Activated T-cell treated with anti-CD3 and anti-CD28 coated beads, Interleukin-2, amount 50 U/mL, for 24 hours (primary cell): Measurements from ENCODE around the gene USP17L13.
"Not testable (repeated sequence)": the region's sequence is repeated elsewhere in the genome, so short reads cannot be mapped to it uniquely, and the experiment has no call there.

ENCODE experiments used
- DNase-seq: peaks from one replicate; pipeline ENCODE4 v3.0.0-alpha.2; 2020
- H3K27ac Mint-ChIP-seq: 2 replicates; pipeline ENCODE4 v1.8.0; 2020; ENCODE audit warnings: mild to moderate bottlenecking, mixed read lengths
- H3K27me3 Mint-ChIP-seq: 2 replicates; pipeline ENCODE4 v1.8.0; 2020; ENCODE audit warnings: mixed read lengths
- H3K36me3 Mint-ChIP-seq: 2 replicates; pipeline ENCODE4 v1.8.0; 2020; ENCODE audit warnings: low read depth, mixed read lengths
- H3K4me1 Mint-ChIP-seq: 2 replicates; pipeline ENCODE4 v1.8.0; 2020; ENCODE audit warnings: low read depth, mixed read lengths
- H3K4me3 Mint-ChIP-seq: 2 replicates; pipeline ENCODE4 v1.8.0; 2020; ENCODE audit warnings: mild to moderate bottlenecking, moderate library complexity, mixed read lengths
- H3K9me3 Mint-ChIP-seq: 2 replicates; pipeline ENCODE4 v1.8.0; 2020; ENCODE audit warnings: mixed read lengths

The USP17L13 gene

GRCh38 chr4:9224596-9224995 lies at the start of gene USP17L13:
Gene USP17L13, plus strand, starts transcription at chr4:9224896. Its CDS starts 0 bp downstream, at chr4:9224896.
- H3K4me1 Mint-ChIP-seq, H3K9me3 Mint-ChIP-seq, H3K4me3 Mint-ChIP-seq, H3K27me3 Mint-ChIP-seq, H3K36me3 Mint-ChIP-seq, H3K27ac Mint-ChIP-seq, DNase-seq: not testable (repeated sequence)

GRCh38 chr4:9210357-9210756 lies 14.3 kb upstream of the USP17L13 start, which contains the start of gene USP17L10:
Gene USP17L10, plus strand, starts transcription at chr4:9210657. Its CDS starts 0 bp downstream, at chr4:9210657.
- H3K27ac Mint-ChIP-seq, H3K27me3 Mint-ChIP-seq, H3K4me3 Mint-ChIP-seq, DNase-seq, H3K9me3 Mint-ChIP-seq, H3K36me3 Mint-ChIP-seq, H3K4me1 Mint-ChIP-seq: not testable (repeated sequence)

- not testable (repeated sequence) for H3K9me3 Mint-ChIP-seq, H3K27me3 Mint-ChIP-seq, H3K27ac Mint-ChIP-seq, H3K4me1 Mint-ChIP-seq, DNase-seq, H3K36me3 Mint-ChIP-seq, H3K4me3 Mint-ChIP-seq
These were observed 10.0 kb upstream of the USP17L13 start for GRCh38 chr4:9214701-9215100.

- not testable (repeated sequence) for H3K9me3 Mint-ChIP-seq, DNase-seq, H3K27me3 Mint-ChIP-seq, H3K36me3 Mint-ChIP-seq, H3K4me3 Mint-ChIP-seq, H3K27ac Mint-ChIP-seq, H3K4me1 Mint-ChIP-seq
These were observed 9.6 kb upstream of the USP17L13 start, which contains the start of gene USP17L11 for GRCh38 chr4:9215105-9215504. Gene USP17L11, plus strand, starts transcription at chr4:9215405. Its CDS starts 0 bp downstream, at chr4:9215405.

DNA sequence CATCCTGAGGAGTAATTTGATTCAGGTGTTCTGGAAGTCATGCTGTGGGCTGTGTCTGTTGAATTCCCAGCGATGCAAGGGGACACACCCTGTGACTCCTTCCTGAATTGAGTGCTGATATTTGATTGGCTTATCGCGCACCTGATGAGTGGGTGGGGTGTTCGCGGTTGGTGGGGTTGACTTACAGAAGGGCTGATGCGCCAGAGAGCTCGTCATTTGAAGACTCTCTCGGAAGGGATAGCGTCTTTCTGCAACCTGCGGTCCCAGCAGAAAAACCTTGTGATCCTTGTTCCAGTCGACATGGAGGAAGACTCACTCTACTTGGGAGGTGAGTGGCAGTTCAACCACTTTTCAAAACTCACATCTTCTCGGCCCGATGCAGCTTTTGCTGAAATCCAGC lies 4.8 kb upstream of the USP17L13 start, which contains the start of gene USP17L12:
Gene USP17L12, plus strand, starts transcription at position 301 of the 400 bp plus-strand sequence. Its CDS starts 0 bp downstream, at position 301.
- H3K4me3 Mint-ChIP-seq, H3K27me3 Mint-ChIP-seq, H3K27ac Mint-ChIP-seq, DNase-seq, H3K9me3 Mint-ChIP-seq, H3K36me3 Mint-ChIP-seq, H3K4me1 Mint-ChIP-seq: not testable (repeated sequence)

GRCh38 chr4:9230249-9230648 lies 5.6 kb downstream of the USP17L13 start:
- DNase-seq: peak; percentile 13
- H3K4me1 Mint-ChIP-seq, H3K36me3 Mint-ChIP-seq, H3K4me3 Mint-ChIP-seq, H3K27me3 Mint-ChIP-seq, H3K9me3 Mint-ChIP-seq, H3K27ac Mint-ChIP-seq: not testable (repeated sequence)

- DNase-seq, H3K27ac Mint-ChIP-seq, H3K27me3 Mint-ChIP-seq, H3K9me3 Mint-ChIP-seq, H3K4me1 Mint-ChIP-seq, H3K4me3 Mint-ChIP-seq, H3K36me3 Mint-ChIP-seq: not testable (repeated sequence)
These were observed 9.4 kb downstream of the USP17L13 start, which contains the start of gene USP17L15 for GRCh38 chr4:9234085-9234484. Gene USP17L15, plus strand, starts transcription at chr4:9234385. Its CDS starts 0 bp downstream, at chr4:9234385.

DNA sequence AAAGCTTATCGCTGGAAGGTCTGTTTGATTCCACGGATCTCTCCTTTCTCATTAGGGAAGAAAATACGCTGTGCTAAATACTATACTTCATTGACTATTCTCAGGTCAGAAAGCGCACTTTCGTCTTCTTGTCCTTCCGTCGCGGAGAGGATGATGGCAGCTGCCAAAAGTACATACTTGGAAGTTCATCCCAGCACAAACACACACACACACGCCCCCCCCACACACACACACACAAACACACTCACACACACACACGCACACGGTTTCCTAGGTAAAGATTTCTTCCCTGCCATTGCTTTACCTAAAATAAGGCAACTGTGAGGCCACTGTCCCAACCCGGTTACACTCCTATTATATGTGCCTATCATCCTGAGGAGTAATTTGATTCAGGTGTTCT lies 13.8 kb downstream of the USP17L13 start:
- H3K27ac Mint-ChIP-seq, H3K27me3 Mint-ChIP-seq, DNase-seq, H3K9me3 Mint-ChIP-seq, H3K4me1 Mint-ChIP-seq, H3K36me3 Mint-ChIP-seq, H3K4me3 Mint-ChIP-seq: not testable (repeated sequence)

DNA sequence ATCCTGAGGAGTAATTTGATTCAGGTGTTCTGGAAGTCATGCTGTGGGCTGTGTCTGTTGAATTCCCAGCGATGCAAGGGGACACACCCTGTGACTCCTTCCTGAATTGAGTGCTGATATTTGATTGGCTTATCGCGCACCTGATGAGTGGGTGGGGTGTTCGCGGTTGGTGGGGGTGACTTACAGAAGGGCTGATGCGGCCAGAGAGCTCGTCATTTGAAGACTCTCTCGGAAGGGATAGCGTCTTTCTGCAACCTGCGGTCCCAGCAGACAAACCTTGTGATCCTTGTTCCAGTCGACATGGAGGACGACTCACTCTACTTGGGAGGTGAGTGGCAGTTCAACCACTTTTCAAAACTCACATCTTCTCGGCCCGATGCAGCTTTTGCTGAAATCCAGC lies 18.9 kb downstream of the USP17L13 start, which contains the start of gene USP17L17:
Gene USP17L17, plus strand, starts transcription at position 301 of the 400 bp plus-strand sequence. Its CDS starts 0 bp downstream, at position 301.
- H3K27ac Mint-ChIP-seq, H3K4me3 Mint-ChIP-seq, H3K4me1 Mint-ChIP-seq, H3K36me3 Mint-ChIP-seq, H3K27me3 Mint-ChIP-seq, DNase-seq, H3K9me3 Mint-ChIP-seq: not testable (repeated sequence)

GRCh38 chr4:9247953-9248680 lies 23.4 kb downstream of the USP17L13 start, which contains the start of gene USP17L18:
Gene USP17L18, plus strand, starts transcription at chr4:9248630. Its CDS starts 0 bp downstream, at chr4:9248630.
- H3K36me3 Mint-ChIP-seq, H3K27ac Mint-ChIP-seq, H3K4me3 Mint-ChIP-seq, H3K4me1 Mint-ChIP-seq, H3K9me3 Mint-ChIP-seq, H3K27me3 Mint-ChIP-seq: not testable (repeated sequence)
- DNase-seq: peak; percentile 21

GRCh38 chr4:9253078-9253477 lies 28.4 kb downstream of the USP17L13 start, which contains the start of gene USP17L19:
Gene USP17L19, plus strand, starts transcription at chr4:9253378. Its CDS starts 0 bp downstream, at chr4:9253378.
- H3K27me3 Mint-ChIP-seq, H3K36me3 Mint-ChIP-seq, H3K4me1 Mint-ChIP-seq, H3K9me3 Mint-ChIP-seq, DNase-seq, H3K4me3 Mint-ChIP-seq, H3K27ac Mint-ChIP-seq: not testable (repeated sequence)

DNA sequence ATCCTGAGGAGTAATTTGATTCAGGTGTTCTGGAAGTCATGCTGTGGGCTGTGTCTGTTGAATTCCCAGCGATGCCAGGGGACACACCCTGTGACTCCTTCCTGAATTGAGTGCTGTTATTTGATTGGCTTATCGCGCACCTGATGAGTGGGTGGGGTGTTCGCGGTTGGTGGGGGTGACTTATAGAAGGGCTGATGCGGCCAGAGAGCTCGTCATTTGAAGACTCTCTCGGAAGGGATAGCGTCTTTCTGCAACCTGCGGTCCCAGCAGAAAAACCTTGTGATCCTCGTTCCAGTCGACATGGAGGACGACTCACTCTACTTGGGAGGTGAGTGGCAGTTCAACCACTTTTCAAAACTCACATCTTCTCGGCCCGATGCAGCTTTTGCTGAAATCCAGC lies 33.1 kb downstream of the USP17L13 start, which contains the start of gene USP17L20:
Gene USP17L20, plus strand, starts transcription at position 301 of the 400 bp plus-strand sequence. Its CDS starts 0 bp downstream, at position 301.
- not testable (repeated sequence) for H3K9me3 Mint-ChIP-seq, DNase-seq, H3K27me3 Mint-ChIP-seq, H3K27ac Mint-ChIP-seq, H3K4me1 Mint-ChIP-seq, H3K36me3 Mint-ChIP-seq, H3K4me3 Mint-ChIP-seq

DNA sequence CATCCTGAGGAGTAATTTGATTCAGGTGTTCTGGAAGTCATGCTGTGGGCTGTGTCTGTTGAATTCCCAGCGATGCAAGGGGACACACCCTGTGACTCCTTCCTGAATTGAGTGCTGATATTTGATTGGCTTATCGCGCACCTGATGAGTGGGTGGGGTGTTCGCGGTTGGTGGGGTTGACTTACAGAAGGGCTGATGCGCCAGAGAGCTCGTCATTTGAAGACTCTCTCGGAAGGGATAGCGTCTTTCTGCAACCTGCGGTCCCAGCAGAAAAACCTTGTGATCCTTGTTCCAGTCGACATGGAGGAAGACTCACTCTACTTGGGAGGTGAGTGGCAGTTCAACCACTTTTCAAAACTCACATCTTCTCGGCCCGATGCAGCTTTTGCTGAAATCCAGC lies 37.9 kb downstream of the USP17L13 start, which contains the start of gene USP17L21:
Gene USP17L21, plus strand, starts transcription at position 301 of the 400 bp plus-strand sequence. Its CDS starts 0 bp downstream, at position 301.
- not testable (repeated sequence) for H3K36me3 Mint-ChIP-seq, H3K27ac Mint-ChIP-seq, DNase-seq, H3K9me3 Mint-ChIP-seq, H3K4me1 Mint-ChIP-seq, H3K27me3 Mint-ChIP-seq, H3K4me3 Mint-ChIP-seq

GRCh38 chr4:9267319-9267718 lies 42.6 kb downstream of the USP17L13 start, which contains the start of gene USP17L22:
Gene USP17L22, plus strand, starts transcription at chr4:9267619. Its CDS starts 0 bp downstream, at chr4:9267619.
- H3K4me1 Mint-ChIP-seq, H3K4me3 Mint-ChIP-seq, H3K27me3 Mint-ChIP-seq, H3K36me3 Mint-ChIP-seq, DNase-seq, H3K27ac Mint-ChIP-seq, H3K9me3 Mint-ChIP-seq: not testable (repeated sequence)

DNA sequence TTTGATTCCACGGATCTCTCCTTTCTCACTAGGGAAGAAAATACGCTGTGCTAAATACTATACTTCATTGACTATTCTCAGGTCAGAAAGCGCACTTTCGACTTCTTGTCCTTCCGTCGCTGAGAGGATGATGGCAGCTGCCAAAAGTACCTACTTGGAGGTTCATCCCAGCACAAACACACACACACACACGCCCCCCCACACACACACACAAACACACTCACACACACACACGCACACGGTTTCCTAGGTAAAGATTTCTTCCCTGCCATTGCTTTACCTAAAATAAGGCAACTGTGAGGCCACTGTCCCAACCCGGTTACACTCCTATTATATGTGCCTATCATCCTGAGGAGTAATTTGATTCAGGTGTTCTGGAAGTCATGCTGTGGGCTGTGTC lies 47.0 kb downstream of the USP17L13 start:
- not testable (repeated sequence) for H3K4me3 Mint-ChIP-seq, H3K9me3 Mint-ChIP-seq, H3K36me3 Mint-ChIP-seq, H3K4me1 Mint-ChIP-seq, H3K27me3 Mint-ChIP-seq, H3K27ac Mint-ChIP-seq
- peak; percentile 33 for DNase-seq
